Nephron (organoid): ENCODE results near the gene PIK3C2G.
A peak's percentile ranks its signal among the peaks of the same experiment; 100 is the strongest.
"Not testable (repeated sequence)": the region's sequence is repeated elsewhere in the genome, so short reads cannot be mapped to it uniquely, and the experiment has no call there.

Experiments
- H3K27ac Mint-ChIP-seq, 3 experiments: 2 replicates each; pipeline ENCODE4 v1.8.0; 2020; ENCODE audit warnings: mixed read lengths in 3 of 3, mild to moderate bottlenecking in 2 of 3, moderate library complexity in 1 of 3
- H3K27me3 Mint-ChIP-seq: 2 replicates; pipeline ENCODE4 v1.8.0; 2021; ENCODE audit warnings: low read depth, mild to moderate bottlenecking, moderate library complexity, mixed read lengths
- H3K36me3 Mint-ChIP-seq: 2 replicates; pipeline ENCODE4 v1.8.0; 2020; ENCODE audit warnings: low read depth, mixed read lengths
- H3K4me1 Mint-ChIP-seq: 2 replicates; pipeline ENCODE4 v1.8.0; 2020; ENCODE audit warnings: mixed read lengths
- H3K4me3 Mint-ChIP-seq, 3 experiments: 2 replicates each; pipeline ENCODE4 v1.8.0; 2020; ENCODE audit warnings: mild to moderate bottlenecking in 3 of 3, mixed read lengths in 3 of 3, moderate library complexity in 2 of 3
- H3K9me3 Mint-ChIP-seq: 2 replicates; pipeline ENCODE4 v1.8.0; 2020; ENCODE audit warnings: mixed read lengths
- TF ChIP-seq, protein P1 (sequence below), 3 experiments: fragments of 200-600 bp; sonication (generic); IDR thresholded peaks; one replicate each; pipeline ENCODE4 v1.5.0; 2021; ENCODE audit warnings: antibody characterized with exemption in 3 of 3; ENCODE audit not compliant: unreplicated experiment in 3 of 3

Gene PIK3C2G

DNA sequence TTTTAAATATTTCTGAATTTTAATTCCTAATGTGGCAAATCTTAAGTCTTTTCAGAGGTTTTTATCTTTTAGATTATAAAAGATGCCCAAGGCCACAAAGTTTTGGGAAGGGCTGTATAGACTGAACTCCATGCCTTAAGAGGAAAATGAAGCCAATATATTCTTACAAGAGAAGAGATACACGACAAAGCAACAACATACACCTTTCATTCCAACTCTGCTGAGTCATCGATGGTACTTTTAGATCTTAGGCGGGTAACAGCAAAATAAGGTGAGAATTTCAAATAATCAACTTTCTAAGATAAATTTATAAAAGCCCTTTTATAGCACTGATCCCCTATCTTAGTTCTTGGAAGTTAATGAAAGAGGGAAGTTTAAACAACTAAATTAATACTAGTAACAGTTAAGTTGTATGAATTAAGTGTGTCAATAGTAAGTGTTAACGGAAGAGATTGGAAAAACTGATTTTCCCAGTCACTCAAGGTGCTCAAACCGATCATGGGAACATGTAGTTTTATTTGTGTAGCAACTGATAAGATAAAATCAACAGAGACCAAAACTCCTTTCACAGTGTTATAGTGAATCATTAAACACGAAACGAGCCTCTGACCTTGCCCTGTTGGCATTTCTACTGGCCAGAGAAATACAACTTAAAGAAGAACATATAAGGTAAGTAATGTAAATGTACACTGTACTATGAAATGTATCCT is 18.8 kb upstream of the PIK3C2G start:
- TF ChIP-seq, protein P1, sequence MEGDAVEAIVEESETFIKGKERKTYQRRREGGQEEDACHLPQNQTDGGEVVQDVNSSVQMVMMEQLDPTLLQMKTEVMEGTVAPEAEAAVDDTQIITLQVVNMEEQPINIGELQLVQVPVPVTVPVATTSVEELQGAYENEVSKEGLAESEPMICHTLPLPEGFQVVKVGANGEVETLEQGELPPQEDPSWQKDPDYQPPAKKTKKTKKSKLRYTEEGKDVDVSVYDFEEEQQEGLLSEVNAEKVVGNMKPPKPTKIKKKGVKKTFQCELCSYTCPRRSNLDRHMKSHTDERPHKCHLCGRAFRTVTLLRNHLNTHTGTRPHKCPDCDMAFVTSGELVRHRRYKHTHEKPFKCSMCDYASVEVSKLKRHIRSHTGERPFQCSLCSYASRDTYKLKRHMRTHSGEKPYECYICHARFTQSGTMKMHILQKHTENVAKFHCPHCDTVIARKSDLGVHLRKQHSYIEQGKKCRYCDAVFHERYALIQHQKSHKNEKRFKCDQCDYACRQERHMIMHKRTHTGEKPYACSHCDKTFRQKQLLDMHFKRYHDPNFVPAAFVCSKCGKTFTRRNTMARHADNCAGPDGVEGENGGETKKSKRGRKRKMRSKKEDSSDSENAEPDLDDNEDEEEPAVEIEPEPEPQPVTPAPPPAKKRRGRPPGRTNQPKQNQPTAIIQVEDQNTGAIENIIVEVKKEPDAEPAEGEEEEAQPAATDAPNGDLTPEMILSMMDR (IDR thresholded peaks at IDR 0.05; ENCODE audit: unreplicated experiment in 3 of 3), result no peak
- peaks cover 6% of the 10 kb centered on the region for H3K9me3 Mint-ChIP-seq
- no peaks in the 10 kb centered on the region for H3K27me3 Mint-ChIP-seq
- no peak overlapping the region for H3K27ac Mint-ChIP-seq
- H3K4me3 Mint-ChIP-seq, result no peak overlapping the region
- H3K4me1 Mint-ChIP-seq, result no peaks in the 10 kb centered on the region
- H3K36me3 Mint-ChIP-seq, result no peaks in the 10 kb centered on the region

DNA sequence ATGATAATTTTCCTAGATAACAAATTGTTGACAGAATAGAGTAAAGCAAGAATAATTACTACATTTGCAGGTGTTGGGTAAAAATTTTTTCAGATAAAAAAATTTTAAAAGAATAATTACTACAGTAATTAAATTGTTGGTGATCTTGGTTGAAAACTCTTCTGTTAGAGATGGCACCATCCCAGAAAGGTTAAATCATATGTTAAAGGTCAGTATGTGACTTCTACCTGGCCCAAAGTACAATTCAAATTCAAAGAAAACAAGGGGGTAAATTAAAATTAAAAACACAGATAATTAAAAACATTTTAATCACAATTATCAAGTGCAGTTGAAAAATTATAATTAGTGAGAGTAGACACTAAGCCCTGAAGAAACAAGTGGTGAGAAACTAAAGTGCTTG is 18.1 kb upstream of the PIK3C2G start:
- Mint-ChIP-seq H3K4me1 (no peaks in the 10 kb centered on the region), H3K36me3 (no peaks in the 10 kb centered on the region), H3K9me3 (peaks cover 3% of the 10 kb centered on the region), H3K4me3 (no peak overlapping the region), H3K27me3 (no peaks in the 10 kb centered on the region), H3K27ac (no peak overlapping the region)
- TF ChIP-seq, protein P1 (IDR thresholded peaks at IDR 0.05; ENCODE audit: unreplicated experiment in 3 of 3), result no peak

DNA sequence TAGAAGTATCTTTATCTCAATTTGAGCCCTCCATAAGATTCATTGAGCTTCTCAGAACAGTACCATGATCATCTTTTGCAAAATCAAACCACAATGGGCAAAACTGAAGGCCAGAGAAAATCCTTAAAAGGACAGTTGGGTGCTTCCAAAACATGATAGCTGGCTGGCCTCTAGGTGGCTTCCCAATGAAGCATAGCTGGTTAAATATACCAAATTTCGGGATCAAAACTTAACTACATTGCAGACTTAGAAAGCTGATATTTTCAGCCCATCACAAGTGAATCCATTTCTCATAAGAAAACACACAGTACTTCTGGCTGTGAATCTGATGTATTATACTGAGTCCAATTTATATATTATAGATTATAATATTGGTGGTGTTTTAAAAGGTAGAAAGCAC is 15.3 kb upstream of the PIK3C2G start:
- H3K36me3 Mint-ChIP-seq, result no peaks in the 10 kb centered on the region
- H3K27ac Mint-ChIP-seq, result no peak overlapping the region
- peaks cover 8% of the 10 kb centered on the region for H3K4me1 Mint-ChIP-seq
- no peaks in the 10 kb centered on the region for H3K27me3 Mint-ChIP-seq
- TF ChIP-seq, protein P1 (IDR thresholded peaks at IDR 0.05; ENCODE audit: unreplicated experiment in 3 of 3), result peak in 1 of 3 experiments; percentile 8
- H3K4me3 Mint-ChIP-seq, result no peak overlapping the region
- H3K9me3 Mint-ChIP-seq, result no peaks in the 10 kb centered on the region

DNA sequence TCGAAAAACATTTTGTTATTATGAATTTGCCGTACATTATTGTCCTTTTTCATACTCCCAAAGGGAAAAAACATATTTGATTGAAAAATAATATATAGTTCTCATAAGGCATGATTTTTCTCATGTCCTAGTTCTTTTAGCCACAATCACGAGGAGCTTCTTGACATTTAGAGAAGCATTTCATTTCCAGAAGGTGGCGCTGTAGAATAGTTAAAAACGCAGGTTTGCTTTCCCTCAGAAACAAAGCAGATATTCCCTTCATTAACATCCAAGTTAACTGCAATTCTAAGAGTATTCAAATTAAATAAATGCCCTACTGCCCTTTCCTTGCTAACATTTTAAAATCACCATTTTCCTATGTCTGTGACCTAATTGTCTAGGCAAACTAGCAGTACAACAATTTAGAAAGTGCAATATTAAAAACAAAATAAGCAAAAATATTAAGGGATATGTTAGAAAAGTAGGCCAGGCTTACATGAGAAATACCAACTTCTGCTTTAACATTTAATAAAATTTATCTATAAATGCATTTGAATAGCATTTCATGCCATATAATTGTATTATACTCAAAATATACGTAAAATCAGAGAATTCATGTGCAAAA is 10.9 kb upstream of the PIK3C2G start:
- H3K9me3 Mint-ChIP-seq, result no peaks in the 10 kb centered on the region

DNA sequence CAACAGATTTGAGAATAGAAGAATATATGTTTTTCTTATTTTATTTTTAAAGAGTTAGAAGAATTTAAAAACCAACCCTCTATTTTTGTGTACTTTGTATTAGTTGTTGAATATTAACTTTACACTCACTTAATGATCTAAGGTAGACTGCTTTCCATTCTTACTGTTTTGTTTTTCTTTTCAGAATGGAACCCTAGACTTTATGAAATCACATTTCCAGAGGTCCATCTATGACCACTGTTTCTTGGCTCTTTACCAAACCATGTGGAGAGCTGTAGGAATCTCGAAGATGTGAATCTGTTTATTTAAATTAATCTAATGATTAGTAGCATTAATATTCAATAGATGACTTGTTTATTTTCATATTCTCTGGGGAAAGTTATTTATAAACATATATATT is 7.2 kb upstream of the PIK3C2G start:
- H3K4me3 Mint-ChIP-seq, result no peak overlapping the region
- H3K9me3 Mint-ChIP-seq, result no peaks in the 10 kb centered on the region
- peaks cover 39% of the 10 kb centered on the region for H3K4me1 Mint-ChIP-seq
- H3K36me3 Mint-ChIP-seq, result no peaks in the 10 kb centered on the region
- TF ChIP-seq, protein P1 (IDR thresholded peaks at IDR 0.05; ENCODE audit: unreplicated experiment in 3 of 3), result no peak
- H3K27ac Mint-ChIP-seq, result peak overlapping the region in 1 of 3 experiments; percentile 81
- H3K27me3 Mint-ChIP-seq, result no peaks in the 10 kb centered on the region

More for the DNA sequence above, 10.9 kb upstream of the PIK3C2G start:
- Mint-ChIP-seq H3K27me3 (no peaks in the 10 kb centered on the region), H3K27ac (peak overlapping the region in 2 of 3 experiments; percentile 72 to 81), H3K4me1 (peaks cover 34% of the 10 kb centered on the region), H3K4me3 (no peak overlapping the region), H3K36me3 (no peaks in the 10 kb centered on the region)
- TF ChIP-seq, protein P1 (IDR thresholded peaks at IDR 0.05; ENCODE audit: unreplicated experiment in 3 of 3), result peak; percentile 65 to 79 (median 66)

DNA sequence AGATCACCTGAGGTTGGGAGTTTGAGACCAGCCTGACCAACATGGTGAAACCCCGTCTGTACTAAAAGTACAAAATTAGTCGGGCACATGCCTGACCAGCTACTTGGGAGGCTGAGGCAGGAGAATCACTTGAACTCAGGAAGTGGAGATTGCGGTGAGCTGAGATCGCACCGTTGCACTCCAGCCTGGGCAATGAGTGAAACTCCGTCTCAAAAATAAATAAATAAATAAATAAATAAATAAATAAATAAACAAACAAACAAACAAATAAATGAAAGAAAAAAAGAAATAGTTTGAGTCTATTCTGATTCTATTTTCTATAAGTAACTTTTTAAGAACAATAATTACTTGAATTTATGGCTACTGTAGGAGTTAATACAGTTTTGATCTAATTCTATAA is 6.3 kb upstream of the PIK3C2G start:
- H3K9me3 Mint-ChIP-seq, H3K36me3 Mint-ChIP-seq, H3K27me3 Mint-ChIP-seq, H3K4me3 Mint-ChIP-seq: not testable (repeated sequence)
- Mint-ChIP-seq H3K4me1 (peaks cover 39% of the 10 kb centered on the region), H3K27ac (peak overlapping the region in 1 of 3 experiments; percentile 74)
